Measurements from ENCODE around the gene PBX4.
"Not testable (repeated sequence)": the region's sequence is repeated elsewhere in the genome, so short reads cannot be mapped to it uniquely, and the experiment has no call there.

Gene PBX4

GRCh38 chr19:19626516-19627472, 8.3 kb upstream of the PBX4 start:
- no peak for DNase-seq (ENCODE audit: low spot score)

GRCh38 chr19:19624032-19624570, 5.6 kb upstream of the PBX4 start:
- no peak for DNase-seq (ENCODE audit: low spot score)

- no peak for DNase-seq (ENCODE audit: low spot score)
Measured at GRCh38 chr19:19623383-19623782, 4.9 kb upstream of the PBX4 start.

- DNase-seq (ENCODE audit: low spot score): no peak
Measured at GRCh38 chr19:19619849-19620210, 1.3 kb upstream of the PBX4 start.

GRCh38 chr19:19619181-19619848, 828 bp upstream of the PBX4 start:
- no peak for DNase-seq (ENCODE audit: low spot score)

- DNase-seq (ENCODE audit: low spot score): peak; percentile 33
Measured at GRCh38 chr19:19615086-19615485, 3.4 kb downstream of the PBX4 start.

- DNase-seq (ENCODE audit: low spot score): no peak
Measured at GRCh38 chr19:19613506-19613905, 5.0 kb downstream of the PBX4 start.

- DNase-seq (ENCODE audit: low spot score): no peak
Measured at GRCh38 chr19:19610376-19611202, 7.9 kb downstream of the PBX4 start.

GRCh38 chr19:19606686-19607085, 11.8 kb downstream of the PBX4 start:
- DNase-seq (ENCODE audit: low spot score): not testable (repeated sequence)

GRCh38 chr19:19606021-19606420, 12.5 kb downstream of the PBX4 start:
- DNase-seq (ENCODE audit: low spot score): peak; percentile 79

- no peak for DNase-seq (ENCODE audit: low spot score)
Measured at GRCh38 chr19:19602713-19603324, 15.7 kb downstream of the PBX4 start.

GRCh38 chr19:19602136-19602712, 16.3 kb downstream of the PBX4 start:
- DNase-seq (ENCODE audit: low spot score): peak; percentile 70

GRCh38 chr19:19600793-19601330, 17.6 kb downstream of the PBX4 start:
- DNase-seq (ENCODE audit: low spot score): no peak

GRCh38 chr19:19598728-19599451, 19.6 kb downstream of the PBX4 start:
- peak; percentile 80 for DNase-seq (ENCODE audit: low spot score)

- DNase-seq (ENCODE audit: low spot score): peak; percentile 74
Measured at GRCh38 chr19:19597809-19598306, 20.6 kb downstream of the PBX4 start.

- DNase-seq (ENCODE audit: low spot score): no peak
Measured at GRCh38 chr19:19595171-19595701, 23.3 kb downstream of the PBX4 start.

- DNase-seq (ENCODE audit: low spot score): no peak
Measured at GRCh38 chr19:19594381-19594780, 24.1 kb downstream of the PBX4 start.

GRCh38 chr19:19592690-19593089, 25.8 kb downstream of the PBX4 start:
- DNase-seq (ENCODE audit: low spot score): no peak

GRCh38 chr19:19591133-19591825, 27.2 kb downstream of the PBX4 start:
- peak; percentile 72 for DNase-seq (ENCODE audit: low spot score)

Measured in CD4-positive, alpha-beta T cell treated with Interleukin-6 at 100 ng/mL for 8 hours (primary cell).